HFF-Myc (cell line): ENCODE data around the gene MYH13.

Experiments used
- DNase-seq: peaks from one replicate; pipeline ENCODE4 v3.0.0-alpha.2; 2011; ENCODE audit warnings: low read depth; ENCODE audit errors: extremely low read depth
- H3K4me3 ChIP-seq: replicated peaks from 2 replicates; pipeline ENCODE4 v1.5.1; 2011; ENCODE audit warnings: low read depth, mild to moderate bottlenecking, control low read depth, low read length
- TF ChIP-seq, protein P1 (sequence below): IDR thresholded peaks from 2 replicates; pipeline ENCODE4 v1.5.1; 2012; ENCODE audit warnings: mild to moderate bottlenecking, low read depth, low read length, control low read depth; ENCODE audit errors: missing control alignments

The MYH13 gene

GRCh38 chr17:10323812-10324610 lies 48.8 kb downstream of the MYH13 start:
- TF ChIP-seq, protein P1, sequence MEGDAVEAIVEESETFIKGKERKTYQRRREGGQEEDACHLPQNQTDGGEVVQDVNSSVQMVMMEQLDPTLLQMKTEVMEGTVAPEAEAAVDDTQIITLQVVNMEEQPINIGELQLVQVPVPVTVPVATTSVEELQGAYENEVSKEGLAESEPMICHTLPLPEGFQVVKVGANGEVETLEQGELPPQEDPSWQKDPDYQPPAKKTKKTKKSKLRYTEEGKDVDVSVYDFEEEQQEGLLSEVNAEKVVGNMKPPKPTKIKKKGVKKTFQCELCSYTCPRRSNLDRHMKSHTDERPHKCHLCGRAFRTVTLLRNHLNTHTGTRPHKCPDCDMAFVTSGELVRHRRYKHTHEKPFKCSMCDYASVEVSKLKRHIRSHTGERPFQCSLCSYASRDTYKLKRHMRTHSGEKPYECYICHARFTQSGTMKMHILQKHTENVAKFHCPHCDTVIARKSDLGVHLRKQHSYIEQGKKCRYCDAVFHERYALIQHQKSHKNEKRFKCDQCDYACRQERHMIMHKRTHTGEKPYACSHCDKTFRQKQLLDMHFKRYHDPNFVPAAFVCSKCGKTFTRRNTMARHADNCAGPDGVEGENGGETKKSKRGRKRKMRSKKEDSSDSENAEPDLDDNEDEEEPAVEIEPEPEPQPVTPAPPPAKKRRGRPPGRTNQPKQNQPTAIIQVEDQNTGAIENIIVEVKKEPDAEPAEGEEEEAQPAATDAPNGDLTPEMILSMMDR = no peak
- no peak overlapping the region for H3K4me3 ChIP-seq
- no peak for DNase-seq

- TF ChIP-seq, protein P1 = no peak
- H3K4me3 ChIP-seq = no peak overlapping the region
- no peak for DNase-seq
Observed at GRCh38 chr17:10318535-10318934, 54.3 kb downstream of the MYH13 start.

DNA sequence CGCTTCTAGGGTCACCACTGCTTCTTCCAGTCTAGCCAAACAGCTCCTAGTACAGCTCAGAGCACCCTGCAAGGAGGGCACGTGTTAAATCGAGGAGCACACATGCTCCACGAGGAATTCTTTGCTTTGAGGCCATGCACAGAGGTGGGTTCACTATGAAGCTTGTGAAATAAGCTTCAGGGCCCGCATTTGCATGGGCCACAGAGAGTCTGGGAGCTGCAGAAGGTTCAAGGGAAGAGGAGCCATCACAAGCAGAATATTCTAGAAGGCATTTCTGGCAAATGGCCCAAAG lies 55.3 kb downstream of the MYH13 start:
- TF ChIP-seq, protein P1 = no peak
- H3K4me3 ChIP-seq = no peak overlapping the region
- DNase-seq = no peak

DNA sequence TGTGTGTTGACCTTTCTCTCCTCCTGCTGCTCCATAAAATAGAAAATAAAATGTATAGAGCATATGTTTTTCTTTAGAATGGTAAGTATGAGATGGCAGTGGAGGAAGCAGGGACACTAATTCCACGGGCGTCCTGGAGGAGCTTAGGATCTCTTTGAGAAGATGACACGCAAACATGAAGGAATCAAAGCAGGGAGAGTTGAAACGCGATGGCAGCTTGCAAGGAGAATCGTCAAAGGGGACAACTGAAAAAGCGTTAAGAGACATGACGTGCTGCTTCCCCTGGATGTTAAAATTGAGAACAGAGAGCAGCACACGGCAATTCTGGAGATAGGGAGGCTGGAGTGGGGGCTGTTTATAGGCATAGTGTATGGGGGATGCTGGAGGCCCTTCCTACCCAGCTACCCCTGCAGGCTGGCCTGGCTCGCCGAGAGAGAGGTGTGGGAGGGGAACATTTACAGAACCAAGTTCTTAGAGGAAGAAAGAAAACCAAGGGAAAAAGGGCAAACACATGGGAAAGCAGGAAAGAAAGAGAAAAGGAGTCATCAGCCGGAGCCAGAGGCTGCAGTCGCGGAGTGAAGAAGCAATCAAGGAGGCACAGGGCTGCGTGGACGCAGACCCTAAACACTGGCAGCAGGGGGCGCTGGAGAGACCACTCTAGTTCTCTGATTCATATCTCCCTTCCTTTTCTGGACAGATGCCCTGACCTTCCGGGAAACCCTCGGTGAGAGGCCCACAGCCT lies 55.8 kb downstream of the MYH13 start:
- TF ChIP-seq, protein P1 = peak; percentile 87
- DNase-seq = peak; percentile 59
- H3K4me3 ChIP-seq = no peak overlapping the region

DNA sequence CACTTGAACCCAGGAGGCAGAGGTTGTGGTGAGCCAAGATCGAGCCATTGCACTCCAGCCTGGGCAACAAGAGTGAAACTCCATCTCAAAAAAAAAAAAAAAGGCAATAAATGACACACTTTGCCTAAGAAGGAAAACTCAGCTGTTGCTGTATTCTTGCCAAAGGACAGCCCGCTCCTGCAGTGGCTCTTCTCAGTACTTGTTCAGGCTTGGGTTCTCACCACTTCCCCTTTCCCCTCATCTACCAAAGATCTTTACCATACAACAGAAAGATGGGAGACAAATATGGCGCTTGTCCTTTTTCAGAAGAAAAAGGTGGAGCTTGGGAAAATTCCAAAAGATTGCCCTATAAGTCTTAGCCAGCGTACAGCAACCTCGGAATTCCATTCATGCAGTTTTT lies 58.5 kb downstream of the MYH13 start:
- DNase-seq = no peak
- no peak overlapping the region for H3K4me3 ChIP-seq
- TF ChIP-seq, protein P1 = no peak

GRCh38 chr17:10313037-10313672 lies 59.7 kb downstream of the MYH13 start:
- TF ChIP-seq, protein P1 = no peak
- no peak for DNase-seq
- no peak overlapping the region for H3K4me3 ChIP-seq
